HG02885 (cell line): Measurements from ENCODE around the gene ATP2A3.

Experiments
- ATAC-seq: cut with Tn5 transposase; IDR thresholded peaks from one replicate; pipeline ENCODE4 v1.9.1; 2021; ENCODE audit warnings: mild to moderate bottlenecking; ENCODE audit not compliant: unreplicated experiment, poor library complexity

The ATP2A3 gene

GRCh38 chr17:3895354-3895753 is 68.9 kb downstream of the ATP2A3 start:
- ATAC-seq, result no peak

- no peak for ATAC-seq
Observed at GRCh38 chr17:3894911-3895343, 69.3 kb downstream of the ATP2A3 start.

- no peak for ATAC-seq
Observed at GRCh38 chr17:3894188-3894587, 70.0 kb downstream of the ATP2A3 start.

- ATAC-seq, result no peak
Observed at GRCh38 chr17:3893720-3894116, 70.5 kb downstream of the ATP2A3 start.

GRCh38 chr17:3893003-3893719 is 71.1 kb downstream of the ATP2A3 start, which contains the start of gene CAMKK1:
TSS of gene CAMKK1 (minus strand) at chr17:3893053. CDS start at chr17:3885687, 7,366 bp downstream.
- peak; percentile 91 for ATAC-seq

- ATAC-seq, result peak; percentile 17
Observed at GRCh38 chr17:3892095-3892998, 71.9 kb downstream of the ATP2A3 start.

- ATAC-seq, result no peak
Observed at GRCh38 chr17:3891626-3892094, 72.6 kb downstream of the ATP2A3 start.

- ATAC-seq, result no peak
Observed at GRCh38 chr17:3890878-3891219, 73.4 kb downstream of the ATP2A3 start.

GRCh38 chr17:3890082-3890877 is 74.0 kb downstream of the ATP2A3 start:
- no peak for ATAC-seq

GRCh38 chr17:3889325-3890012 is 74.8 kb downstream of the ATP2A3 start:
- no peak for ATAC-seq

GRCh38 chr17:3888343-3889171 is 75.7 kb downstream of the ATP2A3 start:
- no peak for ATAC-seq

- ATAC-seq, result no peak
Observed at GRCh38 chr17:3887804-3888203, 76.4 kb downstream of the ATP2A3 start.

GRCh38 chr17:3887394-3887793 is 76.8 kb downstream of the ATP2A3 start:
- ATAC-seq, result no peak

- no peak for ATAC-seq
Observed at GRCh38 chr17:3886776-3887175, 77.5 kb downstream of the ATP2A3 start.

GRCh38 chr17:3885970-3886369 is 78.3 kb downstream of the ATP2A3 start:
- ATAC-seq, result no peak

GRCh38 chr17:3885271-3885670 is 79.0 kb downstream of the ATP2A3 start:
- ATAC-seq, result no peak

GRCh38 chr17:3884188-3884587 is 80.0 kb downstream of the ATP2A3 start:
- no peak for ATAC-seq

- ATAC-seq, result no peak
Observed at GRCh38 chr17:3882276-3882675, 82.0 kb downstream of the ATP2A3 start.

GRCh38 chr17:3880983-3881382 is 83.3 kb downstream of the ATP2A3 start:
- ATAC-seq, result no peak
